ENCODE measurements around the gene NME1. TPM values are rescaled to one million over a fixed set of nuclear protein-coding genes. Genes with fewer than 3 reads are reported as not detected.
A peak's percentile ranks its signal among the peaks of the same experiment; 100 is the strongest.

NME1 gene
- total and polyA plus RNA-seq, 9 of the 15 experiments (the other 6 are each of a cell fraction or from before 2014, with no cell fraction given), result 449 to 1,588 (median 604) TPM

- TF ChIP-seq KLF1 (tag; IDR thresholded peaks at IDR 0.05), result peak; percentile 67; the same call in 1 of the 2 replicates
- TF ChIP-seq NCOA4 (IDR thresholded peaks at IDR 0.05; ENCODE audit: partially characterized antibody), result no peak
- TF ChIP-seq ETV5 (CRISPR knock-in tag; IDR thresholded peaks at IDR 0.05; ENCODE audit: low read depth), result no peak
- TF ChIP-seq ZMIZ1 (IDR thresholded peaks at IDR 0.05; ENCODE audit: low read depth in 2 of 2, low read length in 2 of 2), result peak in 1 of 2 experiments; percentile 54; a peak in 1 of 4 replicates
- no peak for TF ChIP-seq HMGXB4 (CRISPR knock-in tag; IDR thresholded peaks at IDR 0.05)
- TF ChIP-seq YBX1 (IDR thresholded peaks at IDR 0.05), result no peak
- no peak for TF ChIP-seq FOXA3 (CRISPR knock-in tag; conservative IDR thresholded peaks at IDR 0.05 in 1 of 2, IDR thresholded peaks at IDR 0.05 in 1 of 2)
- TF ChIP-seq POLR2AphosphoS5 (IDR thresholded peaks at IDR 0.05; ENCODE audit: control insufficient read depth, insufficient read depth, low read depth, low read length), result peak; percentile 99
- TF ChIP-seq E4F1 (CRISPR knock-in tag; IDR thresholded peaks at IDR 0.05; ENCODE audit: borderline replicate concordance), result no peak
- TF ChIP-seq SOX6 (IDR thresholded peaks at IDR 0.05), result peak; percentile 85
These were observed 31.5 kb upstream of the NME1 start (continued) for GRCh38 chr17:51121620-51122472.

Measured in K562 (cell line).